HG03571 (cell line): Measurements from ENCODE around the gene GAL3ST3.
A peak's percentile ranks its signal among the peaks of the same experiment; 100 is the strongest.

Experiments used
- ATAC-seq: cut with Tn5 transposase; IDR thresholded peaks from one replicate; pipeline ENCODE4 v1.9.1; 2021; ENCODE audit not compliant: unreplicated experiment

Gene GAL3ST3

GRCh38 chr11:66069715-66070603 is 21.0 kb upstream of the GAL3ST3 start, which contains the start of gene PACS1:
Gene PACS1, plus strand, starts transcription at chr11:66070272. Its CDS starts 215 bp downstream, at chr11:66070487.
- ATAC-seq, result peak; percentile 57

GRCh38 chr11:66068923-66069714 is 20.2 kb upstream of the GAL3ST3 start:
- ATAC-seq, result peak; percentile 5

- no peak for ATAC-seq
Measured at GRCh38 chr11:66068154-66068821, 19.3 kb upstream of the GAL3ST3 start.

GRCh38 chr11:66067640-66068039 is 18.7 kb upstream of the GAL3ST3 start:
- ATAC-seq, result no peak

GRCh38 chr11:66066751-66067150 is 17.8 kb upstream of the GAL3ST3 start:
- no peak for ATAC-seq

GRCh38 chr11:66064571-66064970 is 15.6 kb upstream of the GAL3ST3 start:
- ATAC-seq, result no peak

GRCh38 chr11:66063900-66064299 is 14.9 kb upstream of the GAL3ST3 start:
- no peak for ATAC-seq

- no peak for ATAC-seq
Measured at GRCh38 chr11:66062408-66062807, 13.4 kb upstream of the GAL3ST3 start.

- ATAC-seq, result no peak
Measured at GRCh38 chr11:66061268-66061667, 12.3 kb upstream of the GAL3ST3 start.

- no peak for ATAC-seq
Measured at GRCh38 chr11:66059966-66060680, 11.2 kb upstream of the GAL3ST3 start.

GRCh38 chr11:66056501-66056900 is 7.5 kb upstream of the GAL3ST3 start:
- ATAC-seq, result no peak

- ATAC-seq, result no peak
Measured at GRCh38 chr11:66055021-66055420, 6.1 kb upstream of the GAL3ST3 start.

GRCh38 chr11:66052664-66052982 is 3.7 kb upstream of the GAL3ST3 start:
- ATAC-seq, result no peak

GRCh38 chr11:66051766-66052663 is 3.1 kb upstream of the GAL3ST3 start, which contains the start of gene SF3B2:
Gene SF3B2, plus strand, starts transcription at chr11:66052364. Its CDS starts 21 bp downstream, at chr11:66052385.
- ATAC-seq, result peak; percentile 92

- no peak for ATAC-seq
Measured at GRCh38 chr11:66051371-66051765, 2.4 kb upstream of the GAL3ST3 start.

- ATAC-seq, result no peak
Measured at GRCh38 chr11:66050581-66051231, 1.7 kb upstream of the GAL3ST3 start.

- no peak for ATAC-seq
Measured at GRCh38 chr11:66047541-66048365, 1.2 kb downstream of the GAL3ST3 start.

GRCh38 chr11:66046901-66047300 is 2.1 kb downstream of the GAL3ST3 start:
- ATAC-seq, result no peak
